ENCODE results near the gene METAP1D.

GRCh38 chr2:171952748-171953147, 47.0 kb upstream of the METAP1D start:
- TF ChIP-seq EP300 (IDR thresholded peaks at IDR 0.05) = no peak
- TF ChIP-seq POLR2AphosphoS5 (IDR thresholded peaks at IDR 0.05) = no peak
